Prostate gland (tissue), 2 donors: Measurements from ENCODE around the gene NAPG. TPM values are rescaled to one million over a fixed set of nuclear protein-coding genes. Genes with fewer than 3 reads are reported as not detected.

Experiments used
- DNase-seq: peaks from one replicate; pipeline ENCODE4 v3.0.0-alpha.2; 2019; ENCODE audit warnings: low spot score
- H3K27ac ChIP-seq, 2 donors: fragments of 200-600 bp; sonication (generic); 2 replicates each; pipeline ENCODE4 v1.5.1; 2017 to 2019
- H3K27me3 ChIP-seq: fragments of 200-600 bp; sonication (generic); replicated peaks from 2 replicates; pipeline ENCODE4 v1.5.1; 2019; ENCODE audit not compliant: insufficient read depth
- H3K36me3 ChIP-seq, 2 donors: fragments of 200-600 bp; sonication (generic); 1 replicate in 1 of 2; 2 replicates in 1 of 2; pipeline versions ENCODE4 v1.5.1 to v1.8.1; 2017 to 2019
- H3K4me1 ChIP-seq: fragments of 200-600 bp; sonication (generic); replicated peaks from 2 replicates; pipeline ENCODE4 v1.5.1; 2019
- H3K4me3 ChIP-seq, 2 donors: fragments of 200-600 bp; sonication (generic); 2 replicates each; pipeline ENCODE4 v1.5.1; 2017 to 2019
- H3K9me3 ChIP-seq: fragments of 200-600 bp; sonication (generic); 2 replicates; pipeline ENCODE4 v1.5.1; 2017
- POLR2A ChIP-seq: fragments of 450-650 bp; IDR thresholded peaks from one replicate; pipeline ENCODE4 v1.6.1; 2016; ENCODE audit warnings: antibody characterized with exemption, mild to moderate bottlenecking
- POLR2AphosphoS5 ChIP-seq: sonication (generic); formaldehyde crosslinking; IDR thresholded peaks from one replicate; pipeline ENCODE4 v1.6.1; 2017; ENCODE audit warnings: antibody characterized with exemption
- WGBS: methylation state at CpG from one replicate; pipeline ENCODE4 v1.1.5; 2018; 5-methylcytosine and 5-hydroxymethylcytosine counted together
- intact Hi-C: fragments of 100-400 bp; cut with DNase I; formaldehyde crosslinking; loops from one replicate; pipeline ENCODE4 v1.14.2; 2022
- total RNA-seq, 2 donors: library from RNA; depleted of rRNA; stranded (reverse); fragments of >200 nt; gene quantifications; one replicate each; pipeline ENCODE4 v1.1.0, GENCODE V29; 2016
- TF ChIP-seq, protein P1 (sequence below), 4 experiments: fragments of 200-600 bp in 2 of 4; fragments of 450-650 bp in 2 of 4; sonication (generic) in 2 of 4; IDR thresholded peaks; 1 replicate in 3 of 4; 2 replicates in 1 of 4; pipeline ENCODE4 v1.5.1; 2016 to 2019; ENCODE audit warnings: antibody characterized with exemption in 4 of 4, mild to moderate bottlenecking in 2 of 4, moderate library complexity in 2 of 4

Gene NAPG
- total RNA-seq, 2 donors from 2014 or later = 23.2 to 47.5 TPM

GRCh38 chr18:10560452-10561045 lies 34.7 kb downstream of the NAPG start:
- no peak for TF ChIP-seq POLR2AphosphoS5
- TF ChIP-seq, protein P1, sequence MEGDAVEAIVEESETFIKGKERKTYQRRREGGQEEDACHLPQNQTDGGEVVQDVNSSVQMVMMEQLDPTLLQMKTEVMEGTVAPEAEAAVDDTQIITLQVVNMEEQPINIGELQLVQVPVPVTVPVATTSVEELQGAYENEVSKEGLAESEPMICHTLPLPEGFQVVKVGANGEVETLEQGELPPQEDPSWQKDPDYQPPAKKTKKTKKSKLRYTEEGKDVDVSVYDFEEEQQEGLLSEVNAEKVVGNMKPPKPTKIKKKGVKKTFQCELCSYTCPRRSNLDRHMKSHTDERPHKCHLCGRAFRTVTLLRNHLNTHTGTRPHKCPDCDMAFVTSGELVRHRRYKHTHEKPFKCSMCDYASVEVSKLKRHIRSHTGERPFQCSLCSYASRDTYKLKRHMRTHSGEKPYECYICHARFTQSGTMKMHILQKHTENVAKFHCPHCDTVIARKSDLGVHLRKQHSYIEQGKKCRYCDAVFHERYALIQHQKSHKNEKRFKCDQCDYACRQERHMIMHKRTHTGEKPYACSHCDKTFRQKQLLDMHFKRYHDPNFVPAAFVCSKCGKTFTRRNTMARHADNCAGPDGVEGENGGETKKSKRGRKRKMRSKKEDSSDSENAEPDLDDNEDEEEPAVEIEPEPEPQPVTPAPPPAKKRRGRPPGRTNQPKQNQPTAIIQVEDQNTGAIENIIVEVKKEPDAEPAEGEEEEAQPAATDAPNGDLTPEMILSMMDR (IDR thresholded peaks at IDR 0.05) = peak in 3 of 4 experiments; percentile 75 to 80 (median 80)
- no peaks in the 10 kb centered on the region for H3K36me3 ChIP-seq
- 28% methylated on average over 17 of the region's 17 CpGs for WGBS

GRCh38 chr18:10562773-10563160 lies 36.9 kb downstream of the NAPG start:
- WGBS = 52% methylated on average over 5 of the region's 5 CpGs
- Histone ChIP-seq H3K9me3 (no peaks in the 10 kb centered on the region), H3K4me3 (no peak overlapping the region), H3K27me3 (no peaks in the 10 kb centered on the region), H3K36me3 (no peaks in the 10 kb centered on the region), H3K27ac (no peak overlapping the region), H3K4me1 (no peaks in the 10 kb centered on the region)
- TF ChIP-seq POLR2A = no peak
- no peak for TF ChIP-seq POLR2AphosphoS5
- intact Hi-C loops = loop anchor here (5.0 to 10.0 kb wide), 3 partner anchors 280 to 992 kb away; no protein-coding TSS in a partner anchor
- DNase-seq = no peak

More at GRCh38 chr18:10560452-10561045, 34.7 kb downstream of the NAPG start:
- Histone ChIP-seq H3K4me3 (peak overlapping the region in 1 of 2 donors; percentile 7), H3K9me3 (no peaks in the 10 kb centered on the region), H3K4me1 (no peaks in the 10 kb centered on the region), H3K27me3 (no peaks in the 10 kb centered on the region), H3K27ac (peak overlapping the region in 1 of 2 donors; percentile 35)
- DNase-seq = peak; percentile 80
- intact Hi-C loops = loop anchor here (5.0 to 10.0 kb wide), 3 partner anchors 282 to 994 kb away; no protein-coding TSS in a partner anchor

DNA sequence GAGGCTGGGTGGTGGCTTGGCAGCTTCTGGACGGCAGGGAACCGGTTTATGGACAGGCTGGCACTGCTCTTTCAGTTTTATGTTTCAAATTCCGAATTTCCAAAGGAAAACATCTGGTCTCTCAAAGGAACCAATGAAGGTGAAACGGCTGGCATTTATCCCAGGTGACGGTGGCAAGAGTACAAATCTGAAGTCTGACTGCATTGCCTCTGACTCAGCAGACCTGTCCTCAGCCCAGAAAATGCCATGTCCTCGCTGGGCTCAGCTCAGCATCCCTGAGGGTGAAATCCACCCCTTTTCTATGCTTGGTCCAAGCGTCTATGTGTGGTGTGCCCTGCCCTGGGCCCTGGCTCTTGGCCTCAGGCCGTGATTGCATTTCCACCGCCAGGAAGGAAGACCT lies 38.1 kb downstream of the NAPG start:
- Histone ChIP-seq H3K4me1 (no peaks in the 10 kb centered on the region), H3K27ac (peak overlapping the region in 1 of 2 donors; percentile 5), H3K4me3 (no peak overlapping the region), H3K36me3 (no peaks in the 10 kb centered on the region), H3K27me3 (no peaks in the 10 kb centered on the region), H3K9me3 (no peaks in the 10 kb centered on the region)
- DNase-seq = peak; percentile 73
- intact Hi-C loops = loop anchor here (5.0 to 10.0 kb wide), 3 partner anchors 278 to 991 kb away; no protein-coding TSS in a partner anchor
- 39% methylated on average over 9 of the region's 9 CpGs for WGBS
- TF ChIP-seq, protein P1 (IDR thresholded peaks at IDR 0.05) = no peak
- TF ChIP-seq POLR2AphosphoS5 = peak; percentile 17

- Histone ChIP-seq H3K9me3 (no peaks in the 10 kb centered on the region), H3K27me3 (no peaks in the 10 kb centered on the region), H3K4me3 (no peak overlapping the region), H3K27ac (no peak overlapping the region), H3K36me3 (no peaks in the 10 kb centered on the region), H3K4me1 (no peaks in the 10 kb centered on the region)
- TF ChIP-seq POLR2AphosphoS5 = no peak
- TF ChIP-seq, protein P1 (IDR thresholded peaks at IDR 0.05) = no peak
- no peak for TF ChIP-seq POLR2A
- DNase-seq = no peak
- intact Hi-C loops = loop anchor here (5.0 to 10.0 kb wide), 3 partner anchors 277 to 990 kb away; no protein-coding TSS in a partner anchor
- WGBS = 91% methylated on average over 10 of the region's 10 CpGs
Measured at GRCh38 chr18:10564975-10565773, 39.3 kb downstream of the NAPG start.

DNA sequence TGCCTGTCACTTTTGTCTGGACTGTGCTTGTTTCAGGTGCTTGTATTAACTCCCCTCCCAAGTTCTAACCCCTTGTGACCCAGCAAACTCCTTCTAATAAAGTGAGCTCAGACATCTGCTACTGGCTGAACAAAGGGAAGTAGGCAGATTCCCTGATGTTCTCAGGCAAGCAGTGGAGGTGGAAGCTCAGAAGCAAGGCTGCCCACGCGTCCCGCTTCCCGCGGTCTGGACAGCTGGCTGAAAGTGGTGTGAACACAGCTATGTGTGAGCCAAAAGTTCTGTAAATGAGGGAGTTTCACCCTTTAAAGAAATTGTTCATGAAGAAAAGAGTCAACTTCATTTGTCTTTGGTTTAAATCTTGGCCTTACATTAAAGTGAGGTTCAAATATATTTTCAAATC lies 40.0 kb downstream of the NAPG start:
- 82% methylated on average over 5 of the region's 5 CpGs for WGBS
- no peaks in the 10 kb centered on the region for H3K9me3 ChIP-seq
- no peaks in the 10 kb centered on the region for H3K36me3 ChIP-seq
- H3K27ac ChIP-seq = no peak overlapping the region
- H3K4me1 ChIP-seq = no peaks in the 10 kb centered on the region
- H3K27me3 ChIP-seq = no peaks in the 10 kb centered on the region
- DNase-seq = no peak
- H3K4me3 ChIP-seq = no peak overlapping the region
- no peak for TF ChIP-seq POLR2AphosphoS5
- TF ChIP-seq, protein P1 (IDR thresholded peaks at IDR 0.05) = no peak
- no peak for TF ChIP-seq POLR2A
- intact Hi-C loops = loop anchor here (10.0 kb wide), 1 partner anchor 989 kb away; no protein-coding TSS in a partner anchor
